Lower leg skin (tissue), 4 donors: ENCODE results near the gene KCNJ6. TPM values are rescaled to one million over a fixed set of nuclear protein-coding genes. Genes with fewer than 3 reads are reported as not detected.

Experiments
- DNase-seq, 2 donors: peaks; one replicate each; pipeline ENCODE4 v3.0.0-alpha.2; 2019; ENCODE audit warnings: low spot score in 2 of 2
- H3K4me3 ChIP-seq: fragments of 200-600 bp; sonication (generic); 2 replicates; pipeline ENCODE4 v1.5.1; 2017; ENCODE audit warnings: mild to moderate bottlenecking, low read depth; ENCODE audit not compliant: poor library complexity, severe bottlenecking
- POLR2A ChIP-seq, 2 donors: fragments of 450-650 bp; IDR thresholded peaks; one replicate each; pipeline ENCODE4 v1.6.1; 2016 to 2017; ENCODE audit warnings: antibody characterized with exemption in 2 of 2, mild to moderate bottlenecking in 1 of 2, moderate library complexity in 1 of 2
- WGBS, 2 donors: methylation state at CpG; one replicate each; pipeline ENCODE4 v1.1.5; 2018; 5-methylcytosine and 5-hydroxymethylcytosine counted together
- intact Hi-C: fragments of 100-400 bp; cut with DNase I; formaldehyde crosslinking; loops from one replicate; pipeline ENCODE4 v1.15.0; 2023; ENCODE audit warnings: low total_unique reads
- total RNA-seq, 4 donors: library from RNA; depleted of rRNA; stranded (reverse); fragments of >200 nt; gene quantifications; one replicate each; pipeline ENCODE4 v1.1.0, GENCODE V29; 2016
- TF ChIP-seq, protein P1 (sequence below), 3 donors: fragments of 450-650 bp; IDR thresholded peaks; one replicate each; pipeline ENCODE4 v1.5.1; 2016; ENCODE audit warnings: antibody characterized with exemption in 3 of 3, mild to moderate bottlenecking in 3 of 3, moderate library complexity in 2 of 3

KCNJ6 gene
- total RNA-seq, 4 donors from 2014 or later: 0.04 TPM; not detected in 3

DNA sequence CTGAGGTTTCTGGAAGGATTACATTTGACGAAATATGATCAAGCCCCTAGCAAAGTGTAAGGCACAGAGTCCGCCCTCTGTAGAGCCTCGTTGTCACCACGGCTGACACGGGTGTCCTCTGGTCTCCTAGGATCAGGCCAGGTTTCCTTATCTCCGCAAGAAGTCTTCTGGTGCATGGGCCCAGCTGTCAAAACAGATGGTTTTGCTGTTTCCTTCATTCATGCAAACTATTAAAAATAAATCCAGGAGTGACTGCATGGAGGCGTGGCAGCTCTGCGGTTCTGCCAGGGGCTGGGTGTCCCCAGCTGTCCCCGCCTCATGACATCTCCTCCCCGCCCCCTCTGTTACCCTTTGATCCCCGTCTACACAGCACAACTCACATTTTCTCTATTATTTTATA lies 340.7 kb downstream of the KCNJ6 start:
- peak in 1 of 2 donors; percentile 37 for DNase-seq
- intact Hi-C loops: no loop called here
- WGBS, 2 donors: 74 to 82% methylated on average over 11 of the region's 11 CpGs
- TF ChIP-seq, protein P1, sequence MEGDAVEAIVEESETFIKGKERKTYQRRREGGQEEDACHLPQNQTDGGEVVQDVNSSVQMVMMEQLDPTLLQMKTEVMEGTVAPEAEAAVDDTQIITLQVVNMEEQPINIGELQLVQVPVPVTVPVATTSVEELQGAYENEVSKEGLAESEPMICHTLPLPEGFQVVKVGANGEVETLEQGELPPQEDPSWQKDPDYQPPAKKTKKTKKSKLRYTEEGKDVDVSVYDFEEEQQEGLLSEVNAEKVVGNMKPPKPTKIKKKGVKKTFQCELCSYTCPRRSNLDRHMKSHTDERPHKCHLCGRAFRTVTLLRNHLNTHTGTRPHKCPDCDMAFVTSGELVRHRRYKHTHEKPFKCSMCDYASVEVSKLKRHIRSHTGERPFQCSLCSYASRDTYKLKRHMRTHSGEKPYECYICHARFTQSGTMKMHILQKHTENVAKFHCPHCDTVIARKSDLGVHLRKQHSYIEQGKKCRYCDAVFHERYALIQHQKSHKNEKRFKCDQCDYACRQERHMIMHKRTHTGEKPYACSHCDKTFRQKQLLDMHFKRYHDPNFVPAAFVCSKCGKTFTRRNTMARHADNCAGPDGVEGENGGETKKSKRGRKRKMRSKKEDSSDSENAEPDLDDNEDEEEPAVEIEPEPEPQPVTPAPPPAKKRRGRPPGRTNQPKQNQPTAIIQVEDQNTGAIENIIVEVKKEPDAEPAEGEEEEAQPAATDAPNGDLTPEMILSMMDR (IDR thresholded peaks at IDR 0.05): no peak
- no peak for TF ChIP-seq POLR2A (IDR thresholded peaks at IDR 0.05)
- H3K4me3 ChIP-seq: no peak overlapping the region

DNA sequence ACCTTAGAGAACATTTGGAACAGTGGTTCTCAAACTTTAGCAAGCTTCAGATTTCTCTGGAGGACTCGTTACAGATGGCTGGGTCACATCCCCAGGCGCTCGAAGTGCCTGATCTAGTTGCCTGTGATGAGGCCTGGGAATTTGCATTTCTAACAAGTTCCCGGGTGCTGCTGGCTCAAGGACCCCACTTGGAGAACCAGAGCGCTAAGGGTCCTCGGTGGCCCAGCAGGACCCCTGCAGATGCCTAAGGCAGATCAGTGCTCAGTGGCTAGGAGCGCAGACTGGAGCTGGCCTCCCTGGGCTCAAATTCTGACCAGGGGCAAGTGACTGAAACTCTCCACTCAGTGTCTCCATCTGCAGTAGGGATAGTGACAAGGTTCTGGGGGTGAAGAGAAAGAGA lies 341.5 kb downstream of the KCNJ6 start:
- H3K4me3 ChIP-seq: no peak overlapping the region
- 95 to 100% methylated on average over 7 of the region's 7 CpGs for WGBS, 2 donors
- intact Hi-C loops: no loop called here
- peak in 1 of 2 donors; percentile 46 for DNase-seq
- TF ChIP-seq, protein P1 (IDR thresholded peaks at IDR 0.05): no peak
- no peak for TF ChIP-seq POLR2A (IDR thresholded peaks at IDR 0.05)

DNA sequence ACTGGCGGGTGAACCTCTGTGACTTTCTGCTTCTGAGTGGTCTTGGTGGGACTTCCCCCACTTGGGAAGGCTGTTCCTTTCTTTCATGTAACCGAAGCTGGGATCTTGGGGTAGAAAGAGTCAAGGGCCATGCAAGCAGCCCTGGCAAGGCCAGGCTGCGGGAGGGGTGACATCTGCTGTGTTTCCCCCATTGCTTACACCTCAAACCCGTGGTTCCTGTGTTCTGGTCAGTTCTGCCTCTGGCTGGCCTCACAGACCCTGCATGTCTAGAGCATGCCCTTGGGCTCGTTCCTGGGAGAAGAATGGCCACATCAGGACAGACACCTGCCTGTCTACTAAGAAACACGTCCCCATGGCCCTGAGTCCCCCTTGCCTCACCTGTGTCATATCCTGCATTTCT lies 341.9 kb downstream of the KCNJ6 start:
- intact Hi-C loops: no loop called here
- H3K4me3 ChIP-seq: no peak overlapping the region
- DNase-seq: peak in 1 of 2 donors; percentile 68
- no peak for TF ChIP-seq POLR2A (IDR thresholded peaks at IDR 0.05)
- TF ChIP-seq, protein P1 (IDR thresholded peaks at IDR 0.05): no peak
- 88 to 99% methylated on average over 6 of the region's 6 CpGs for WGBS, 2 donors

DNA sequence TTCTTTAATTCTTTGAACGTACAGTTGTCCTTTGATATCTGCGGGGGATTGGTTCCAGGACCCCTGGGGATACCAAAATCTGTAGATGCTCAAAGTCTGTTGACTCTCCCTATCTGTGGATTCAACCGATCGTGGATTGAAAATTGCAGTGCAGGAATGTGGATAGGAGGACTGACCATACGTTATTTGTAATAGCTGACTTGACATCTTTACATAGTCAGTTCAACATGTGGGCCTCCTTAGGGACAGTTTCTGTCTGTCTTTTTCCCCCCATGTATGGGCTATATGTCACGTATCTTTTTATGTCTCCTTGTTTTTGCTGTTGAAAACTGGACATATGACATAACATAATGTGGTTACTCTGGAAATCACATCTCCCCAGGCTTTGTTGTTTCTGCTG lies 344.8 kb downstream of the KCNJ6 start:
- WGBS, 2 donors: 80 to 81% methylated on average over 6 of the region's 6 CpGs
- intact Hi-C loops: no loop called here
- no peak for DNase-seq
- TF ChIP-seq, protein P1 (IDR thresholded peaks at IDR 0.05): no peak
- no peak for TF ChIP-seq POLR2A (IDR thresholded peaks at IDR 0.05)
- no peak overlapping the region for H3K4me3 ChIP-seq

DNA sequence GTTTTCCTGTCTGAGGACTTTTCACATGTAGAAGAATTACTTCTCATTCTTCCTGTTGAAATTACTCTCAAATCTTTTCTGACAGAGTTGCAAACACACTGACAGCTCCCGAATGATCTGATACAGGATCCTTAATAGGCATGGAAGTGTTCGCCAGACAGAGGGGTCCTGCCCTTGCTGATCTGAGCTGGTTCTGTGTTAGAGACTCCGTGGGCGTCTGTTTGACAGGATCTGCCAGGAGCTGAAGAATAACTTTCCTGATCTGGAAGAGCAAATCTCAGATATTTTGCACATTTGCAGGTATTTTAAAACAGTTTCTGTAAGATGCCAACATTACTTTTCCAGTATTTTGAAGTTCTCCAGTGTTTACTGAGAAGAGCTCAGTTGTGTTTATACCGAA lies 347.3 kb downstream of the KCNJ6 start:
- no peak for TF ChIP-seq POLR2A (IDR thresholded peaks at IDR 0.05)
- TF ChIP-seq, protein P1 (IDR thresholded peaks at IDR 0.05): no peak
- H3K4me3 ChIP-seq: no peak overlapping the region
- intact Hi-C loops: no loop called here
- 74 to 79% methylated on average over 5 of the region's 5 CpGs for WGBS, 2 donors
- no peak for DNase-seq

DNA sequence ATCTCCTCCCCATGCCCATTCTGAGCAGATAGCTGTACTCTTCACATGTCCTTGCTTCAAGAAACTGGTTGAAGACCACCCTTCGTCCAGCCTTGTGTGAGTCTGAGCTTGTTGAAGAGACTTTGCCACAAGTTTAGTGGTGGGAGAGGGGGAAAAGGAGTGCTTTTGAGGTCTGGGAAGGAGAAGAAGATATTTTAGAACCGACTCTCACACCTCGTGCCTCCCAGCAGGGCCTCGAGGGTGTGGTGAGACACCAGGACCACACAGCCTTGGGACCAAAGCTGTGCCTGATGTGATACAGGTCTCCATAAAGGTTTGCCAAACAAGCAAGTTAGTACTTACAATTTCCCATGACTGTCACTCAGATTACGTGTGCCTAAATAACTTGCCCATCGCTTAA lies 347.8 kb downstream of the KCNJ6 start:
- WGBS, 2 donors: 62 to 76% methylated on average over 6 of the region's 6 CpGs
- H3K4me3 ChIP-seq: no peak overlapping the region
- TF ChIP-seq, protein P1 (IDR thresholded peaks at IDR 0.05): no peak
- no peak for TF ChIP-seq POLR2A (IDR thresholded peaks at IDR 0.05)
- intact Hi-C loops: no loop called here
- DNase-seq: no peak
